Trophoblast cell (in vitro differentiated cells and primary cell): ENCODE measurements around the gene VPS45.

ENCODE experiments used
- DNase-seq, 2 donors: peaks; one replicate each; pipeline ENCODE4 v3.0.0-alpha.2; 2016
- H2AFZ ChIP-seq: 2 replicates; pipeline ENCODE4 v1.6.1; 2013; ENCODE audit warnings: low read length, moderate library complexity, mild to moderate bottlenecking; ENCODE audit not compliant: insufficient read depth, poor library complexity
- H2AK5ac ChIP-seq: 2 replicates; pipeline ENCODE4 v1.6.1; 2013; ENCODE audit warnings: mild to moderate bottlenecking, low read length
- H2BK120ac ChIP-seq: 2 replicates; pipeline ENCODE4 v1.6.1; 2013; ENCODE audit warnings: low read length, mild to moderate bottlenecking, moderate library complexity; ENCODE audit not compliant: insufficient read depth, poor library complexity
- H2BK12ac ChIP-seq: 2 replicates; pipeline ENCODE4 v1.6.1; 2013; ENCODE audit warnings: mild to moderate bottlenecking, low read length, moderate library complexity
- H2BK5ac ChIP-seq: 2 replicates; pipeline ENCODE4 v1.6.1; 2013; ENCODE audit warnings: low read length, low read depth, moderate library complexity, mild to moderate bottlenecking; ENCODE audit not compliant: poor library complexity
- H3K14ac ChIP-seq: 2 replicates; pipeline ENCODE4 v1.6.1; 2013; ENCODE audit warnings: mild to moderate bottlenecking, low read length
- H3K18ac ChIP-seq: 2 replicates; pipeline ENCODE4 v1.6.1; 2013; ENCODE audit warnings: mild to moderate bottlenecking, low read length
- H3K23ac ChIP-seq: 2 replicates; pipeline ENCODE4 v1.6.1; 2013; ENCODE audit warnings: low read length
- H3K27ac ChIP-seq: 2 replicates; pipeline ENCODE4 v1.5.1; 2013; ENCODE audit warnings: low read depth, mild to moderate bottlenecking, inconsistent platforms, low read length, moderate library complexity
- H3K27me3 ChIP-seq: 2 replicates; pipeline ENCODE4 v1.6.1; 2013; ENCODE audit warnings: inconsistent platforms, mild to moderate bottlenecking, low read length, moderate library complexity; ENCODE audit not compliant: insufficient read depth
- H3K36me3 ChIP-seq, 2 experiments: 1 replicate in 1 of 2; 2 replicates in 1 of 2; pipeline ENCODE4 v1.6.1; 2013; ENCODE audit warnings: low read length in 2 of 2, mild to moderate bottlenecking in 2 of 2, moderate library complexity in 1 of 2; ENCODE audit not compliant: insufficient read depth in 2 of 2, control insufficient read depth in 1 of 2
- H3K4ac ChIP-seq: 2 replicates; pipeline ENCODE4 v1.6.1; 2013; ENCODE audit warnings: low read depth, mild to moderate bottlenecking, low read length, moderate library complexity
- H3K4me1 ChIP-seq, 2 experiments: 1 replicate in 1 of 2; 2 replicates in 1 of 2; pipeline ENCODE4 v1.6.1; 2013; ENCODE audit warnings: low read length in 2 of 2, mild to moderate bottlenecking in 2 of 2, moderate library complexity in 1 of 2; ENCODE audit not compliant: insufficient read depth in 2 of 2, control insufficient read depth in 1 of 2
- H3K4me2 ChIP-seq: 2 replicates; pipeline ENCODE4 v1.6.1; 2013; ENCODE audit warnings: inconsistent platforms, mild to moderate bottlenecking, low read length, moderate library complexity
- H3K4me3 ChIP-seq: 2 replicates; pipeline ENCODE4 v1.5.1; 2013; ENCODE audit warnings: mild to moderate bottlenecking, low read depth, low read length, inconsistent platforms
- H3K79me1 ChIP-seq: one replicate; pipeline ENCODE4 v1.6.1; 2013; ENCODE audit warnings: low read length
- H3K79me2 ChIP-seq: 2 replicates; pipeline ENCODE4 v1.6.1; 2013; ENCODE audit warnings: low read length, mild to moderate bottlenecking; ENCODE audit not compliant: control insufficient read depth, insufficient read depth, poor library complexity
- H3K9ac ChIP-seq: 2 replicates; pipeline ENCODE4 v1.6.1; 2013; ENCODE audit warnings: mild to moderate bottlenecking, low read length
- H3K9me3 ChIP-seq: 2 replicates; pipeline ENCODE4 v1.6.1; 2013; ENCODE audit warnings: low read depth, mild to moderate bottlenecking, control low read depth, inconsistent platforms, low read length; ENCODE audit not compliant: insufficient read depth
- H4K12ac ChIP-seq: 2 replicates; pipeline ENCODE4 v1.6.1; 2013; ENCODE audit warnings: low read depth, mild to moderate bottlenecking, low read length, moderate library complexity
- H4K8ac ChIP-seq: 2 replicates; pipeline ENCODE4 v1.6.1; 2013; ENCODE audit warnings: low read depth, mild to moderate bottlenecking, low read length, moderate library complexity
- H4K91ac ChIP-seq: one replicate; pipeline ENCODE4 v1.6.1; 2013; ENCODE audit warnings: low read depth, mild to moderate bottlenecking, low read length, moderate library complexity
- WGBS: extraction: QIAGEN DNeasy Blood & Tissue Kit; methylation state at CpG from one replicate; pipeline ENCODE4 v1.1.7; 2013; ENCODE audit warnings: missing lambda C conversion rate; ENCODE audit not compliant: insufficient read length, insufficient coverage; ENCODE audit errors: extremely low coverage; 5-methylcytosine and 5-hydroxymethylcytosine counted together

Gene VPS45

DNA sequence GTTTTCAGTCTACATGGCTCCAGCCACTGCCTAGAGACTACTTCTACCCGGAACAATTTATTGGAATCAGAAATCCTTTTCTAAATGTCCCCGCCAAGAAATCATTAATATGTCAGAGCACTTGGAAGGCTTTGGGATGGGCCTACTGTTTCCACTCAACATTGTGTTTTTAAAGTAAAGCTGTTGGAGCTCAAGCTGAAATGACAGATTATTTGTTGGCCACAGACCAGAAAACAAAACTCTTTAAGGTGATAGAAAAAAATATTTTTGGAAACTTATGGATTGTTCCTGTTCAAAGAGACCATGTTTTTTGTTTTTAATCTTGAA, 496 bp downstream of the VPS45 start:
- H3K36me3 ChIP-seq, result peaks cover 3 to 4% of the 10 kb centered on the region in 2 experiments
- peak overlapping the region; percentile 93 for H4K91ac ChIP-seq
- no peak overlapping the region for H2BK5ac ChIP-seq
- no peaks in the 10 kb centered on the region for H3K27me3 ChIP-seq
- peak overlapping the region; percentile 84 for H3K4me3 ChIP-seq
- no peaks in the 10 kb centered on the region for H3K9me3 ChIP-seq
- no peak overlapping the region for H2BK12ac ChIP-seq
- H3K18ac ChIP-seq, result no peak overlapping the region
- no peak overlapping the region for H2AK5ac ChIP-seq
- peak overlapping the region; percentile 68 for H3K9ac ChIP-seq
- no CpG with 5 or more reads among the region's 2 CpGs for WGBS
- no peak overlapping the region for H2BK120ac ChIP-seq
- peak overlapping the region; percentile 94 for H2AFZ ChIP-seq
- H4K8ac ChIP-seq, result no peak overlapping the region
- H3K4ac ChIP-seq, result no peak overlapping the region
- peaks cover 9% of the 10 kb centered on the region for H3K79me1 ChIP-seq
- no peak overlapping the region for H3K27ac ChIP-seq
- H3K14ac ChIP-seq, result no peak overlapping the region
- H4K12ac ChIP-seq, result no peak overlapping the region
- no peaks in the 10 kb centered on the region for H3K4me1 ChIP-seq
- H3K4me2 ChIP-seq, result peak overlapping the region; percentile 63
- H3K23ac ChIP-seq, result no peak overlapping the region
- H3K79me2 ChIP-seq, result peaks cover 5% of the 10 kb centered on the region
- DNase-seq, result no peak

GRCh38 chr1:150069923-150070322, 2.3 kb downstream of the VPS45 start:
- H3K18ac ChIP-seq, result no peak overlapping the region
- no peak overlapping the region for H4K8ac ChIP-seq
- no peak overlapping the region for H3K4me3 ChIP-seq
- no peak overlapping the region for H2BK120ac ChIP-seq
- H3K4me2 ChIP-seq, result no peak overlapping the region
- no peak overlapping the region for H3K27ac ChIP-seq
- no peaks in the 10 kb centered on the region for H3K27me3 ChIP-seq
- H3K9me3 ChIP-seq, result no peaks in the 10 kb centered on the region
- no peak overlapping the region for H3K14ac ChIP-seq
- no peaks in the 10 kb centered on the region for H3K4me1 ChIP-seq
- H3K4ac ChIP-seq, result no peak overlapping the region
- peaks cover 5% of the 10 kb centered on the region for H3K79me2 ChIP-seq
- H3K9ac ChIP-seq, result no peak overlapping the region
- H2BK5ac ChIP-seq, result no peak overlapping the region
- no peak overlapping the region for H2AFZ ChIP-seq
- no peak overlapping the region for H4K12ac ChIP-seq
- H2BK12ac ChIP-seq, result no peak overlapping the region
- peaks cover 6 to 7% of the 10 kb centered on the region in 2 experiments for H3K36me3 ChIP-seq
- peaks cover 9% of the 10 kb centered on the region for H3K79me1 ChIP-seq
- H4K91ac ChIP-seq, result no peak overlapping the region
- no peak overlapping the region for H2AK5ac ChIP-seq
- no peak overlapping the region for H3K23ac ChIP-seq
- no CpG with 5 or more reads among the region's 5 CpGs for WGBS
- no peak for DNase-seq

- H3K18ac ChIP-seq, result no peak overlapping the region
- no peak overlapping the region for H4K12ac ChIP-seq
- no peaks in the 10 kb centered on the region for H3K4me1 ChIP-seq
- H2AK5ac ChIP-seq, result no peak overlapping the region
- no peak overlapping the region for H3K4ac ChIP-seq
- no peak overlapping the region for H2BK5ac ChIP-seq
- no peak overlapping the region for H4K91ac ChIP-seq
- no CpG with 5 or more reads among the region's 3 CpGs for WGBS
- no peak overlapping the region for H2BK120ac ChIP-seq
- H3K14ac ChIP-seq, result no peak overlapping the region
- no peak overlapping the region for H3K27ac ChIP-seq
- DNase-seq, result peak in 1 of 2 donors; percentile 26
- H3K79me2 ChIP-seq, result peaks cover 1% of the 10 kb centered on the region
- no peak overlapping the region for H4K8ac ChIP-seq
- H3K23ac ChIP-seq, result no peak overlapping the region
- H3K4me3 ChIP-seq, result no peak overlapping the region
- H3K79me1 ChIP-seq, result no peaks in the 10 kb centered on the region
- H2AFZ ChIP-seq, result no peak overlapping the region
- H3K4me2 ChIP-seq, result no peak overlapping the region
- H3K9me3 ChIP-seq, result no peaks in the 10 kb centered on the region
- peaks cover 6 to 7% of the 10 kb centered on the region in 2 experiments for H3K36me3 ChIP-seq
- H2BK12ac ChIP-seq, result no peak overlapping the region
- H3K9ac ChIP-seq, result no peak overlapping the region
- H3K27me3 ChIP-seq, result no peaks in the 10 kb centered on the region
Measured at GRCh38 chr1:150072959-150073358, 5.4 kb downstream of the VPS45 start.

DNA sequence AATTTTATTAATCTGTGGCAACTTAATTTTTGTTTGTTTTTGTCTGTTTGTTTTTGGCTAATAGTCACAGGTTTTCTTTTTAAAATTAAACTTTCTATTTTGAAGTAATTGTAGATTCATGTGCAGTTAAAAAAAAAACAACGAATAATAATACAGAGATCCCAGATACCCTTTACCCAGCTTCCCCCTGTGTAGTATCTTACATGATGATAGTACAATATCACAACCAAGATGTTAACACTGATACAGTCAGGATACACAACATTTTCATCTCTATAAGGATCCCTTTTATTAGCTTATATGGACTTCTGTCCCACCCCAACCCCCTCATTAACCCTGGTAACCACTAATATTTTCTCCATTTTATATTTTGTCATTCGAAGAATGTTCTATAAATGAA, 5.9 kb downstream of the VPS45 start:
- no peak overlapping the region for H3K23ac ChIP-seq
- no peak for DNase-seq
- no CpG with 5 or more reads among the region's 2 CpGs for WGBS

More for the DNA sequence above, 5.9 kb downstream of the VPS45 start:
- Histone ChIP-seq H3K36me3 (peaks cover 6 to 10% of the 10 kb centered on the region in 2 experiments), H2BK12ac (no peak overlapping the region), H3K14ac (no peak overlapping the region), H3K27me3 (no peaks in the 10 kb centered on the region), H3K9ac (no peak overlapping the region), H3K79me1 (no peaks in the 10 kb centered on the region), H3K4me2 (no peak overlapping the region), H4K8ac (no peak overlapping the region), H3K4me1 (no peaks in the 10 kb centered on the region), H4K91ac (no peak overlapping the region), H2BK5ac (no peak overlapping the region), H3K79me2 (no peaks in the 10 kb centered on the region), H3K9me3 (no peaks in the 10 kb centered on the region), H3K4me3 (no peak overlapping the region), H2AFZ (no peak overlapping the region), H4K12ac (no peak overlapping the region), H2AK5ac (no peak overlapping the region), H3K4ac (no peak overlapping the region), H2BK120ac (no peak overlapping the region), H3K27ac (no peak overlapping the region), H3K18ac (no peak overlapping the region)
